ENCODE results near the gene MICU1.
"Not testable (repeated sequence)": the region's sequence is repeated elsewhere in the genome, so short reads cannot be mapped to it uniquely, and the experiment has no call there.

The MICU1 gene

DNA sequence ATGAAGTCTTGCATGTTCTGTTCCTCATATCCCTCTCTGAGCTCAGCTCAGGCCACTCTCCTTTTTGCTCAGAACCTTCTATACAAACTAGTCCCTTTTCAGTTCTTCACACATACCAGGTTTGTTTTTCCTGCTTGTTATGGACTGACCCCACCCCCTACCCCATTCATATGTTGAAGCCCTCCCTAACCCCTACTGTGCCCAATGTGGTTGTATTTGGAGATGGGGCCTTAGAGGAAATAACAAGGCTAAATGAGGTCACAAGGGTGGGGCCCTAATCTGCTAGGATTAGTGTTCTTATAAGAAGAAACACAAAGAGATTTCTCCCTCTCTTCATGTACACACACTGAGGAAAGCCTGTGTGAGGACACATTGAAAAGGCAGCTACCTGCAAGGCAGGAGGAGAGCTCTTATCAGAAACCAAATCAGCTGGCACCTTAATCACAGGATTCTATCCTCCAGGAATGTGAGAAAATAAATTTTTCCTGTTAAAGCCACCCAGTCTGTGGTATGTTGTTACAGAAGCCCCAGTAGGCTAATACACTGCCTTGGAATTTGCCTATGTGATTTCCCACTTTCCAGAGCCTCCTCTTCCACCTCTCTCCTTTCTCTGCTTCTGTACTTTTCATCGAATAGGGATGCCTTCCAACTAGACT, 203.9 kb downstream of the MICU1 start:
- DNase-seq (ENCODE audit: low spot score): no peak

GRCh38 chr10:72419241-72419640, 206.6 kb downstream of the MICU1 start:
- no peak overlapping the region for H3K27ac Mint-ChIP-seq
- no peaks in the 10 kb centered on the region for H3K9me3 Mint-ChIP-seq
- H3K36me3 Mint-ChIP-seq (ENCODE audit: low read depth): peaks cover 15% of the 10 kb centered on the region
- H3K4me1 Mint-ChIP-seq (ENCODE audit: low read depth): no peaks in the 10 kb centered on the region
- DNase-seq (ENCODE audit: low spot score): no peak
- H3K27me3 Mint-ChIP-seq (ENCODE audit: low read depth): no peaks in the 10 kb centered on the region
- no peak overlapping the region for H3K4me3 Mint-ChIP-seq

More for the DNA sequence above, 203.9 kb downstream of the MICU1 start:
- no peaks in the 10 kb centered on the region for H3K27me3 Mint-ChIP-seq (ENCODE audit: low read depth)
- no peaks in the 10 kb centered on the region for H3K4me1 Mint-ChIP-seq (ENCODE audit: low read depth)
- peaks cover 15% of the 10 kb centered on the region for H3K36me3 Mint-ChIP-seq (ENCODE audit: low read depth)
- H3K27ac Mint-ChIP-seq: no peak overlapping the region
- H3K9me3 Mint-ChIP-seq: no peaks in the 10 kb centered on the region
- no peak overlapping the region for H3K4me3 Mint-ChIP-seq

- DNase-seq (ENCODE audit: low spot score): no peak
- H3K4me3 Mint-ChIP-seq: no peak overlapping the region
- H3K9me3 Mint-ChIP-seq: no peaks in the 10 kb centered on the region
- H3K27me3 Mint-ChIP-seq (ENCODE audit: low read depth): no peaks in the 10 kb centered on the region
- H3K36me3 Mint-ChIP-seq (ENCODE audit: low read depth): peaks cover 15% of the 10 kb centered on the region
- no peak overlapping the region for H3K27ac Mint-ChIP-seq
- no peaks in the 10 kb centered on the region for H3K4me1 Mint-ChIP-seq (ENCODE audit: low read depth)
Measured at GRCh38 chr10:72418679-72419078, 207.2 kb downstream of the MICU1 start.

DNA sequence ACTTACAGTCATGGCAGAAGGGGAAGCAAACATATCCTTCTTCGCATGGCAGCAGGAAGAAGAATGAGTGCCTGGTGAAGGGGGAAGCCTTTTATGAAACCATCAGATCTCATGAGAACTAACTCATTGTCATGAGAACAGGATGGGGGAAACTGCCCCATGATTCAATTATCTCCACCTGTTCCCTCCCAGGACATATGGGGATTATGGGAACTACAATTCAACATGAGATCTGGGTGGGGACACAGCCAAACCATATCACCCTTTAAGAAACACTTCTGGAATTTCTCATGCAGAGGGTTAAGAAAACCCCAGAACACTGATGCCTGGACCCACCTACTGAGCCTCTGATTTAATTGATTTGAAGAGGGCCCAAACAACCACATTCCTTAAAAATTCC, 207.9 kb downstream of the MICU1 start:
- Mint-ChIP-seq H3K27ac (no peak overlapping the region), H3K9me3 (no peaks in the 10 kb centered on the region), H3K27me3 (ENCODE audit: low read depth) (no peaks in the 10 kb centered on the region), H3K36me3 (ENCODE audit: low read depth) (peaks cover 14% of the 10 kb centered on the region), H3K4me3 (no peak overlapping the region), H3K4me1 (ENCODE audit: low read depth) (no peaks in the 10 kb centered on the region)
- DNase-seq (ENCODE audit: low spot score): no peak

DNA sequence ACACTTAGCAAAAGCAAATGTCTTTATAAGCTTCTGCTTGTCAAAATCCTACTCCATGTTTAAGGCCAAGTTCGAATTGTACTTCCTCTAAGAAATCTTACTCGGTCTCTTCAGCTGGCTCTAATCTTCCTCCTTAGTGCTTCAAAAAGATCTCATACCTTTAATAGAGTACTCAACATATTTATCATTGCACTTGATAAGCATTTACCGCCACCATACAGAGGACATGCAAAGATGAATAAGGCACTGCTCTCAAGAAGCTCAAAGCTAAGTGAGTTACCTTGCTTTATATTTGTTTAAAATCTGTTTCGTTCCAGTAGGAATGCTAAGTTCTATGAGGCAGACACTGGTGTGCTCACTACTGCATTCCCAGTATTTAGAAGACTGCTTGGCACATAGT, 209.2 kb downstream of the MICU1 start:
- DNase-seq (ENCODE audit: low spot score): no peak
- H3K36me3 Mint-ChIP-seq (ENCODE audit: low read depth): peaks cover 5% of the 10 kb centered on the region
- H3K4me3 Mint-ChIP-seq: no peak overlapping the region
- H3K4me1 Mint-ChIP-seq (ENCODE audit: low read depth): no peaks in the 10 kb centered on the region
- H3K9me3 Mint-ChIP-seq: no peaks in the 10 kb centered on the region
- no peaks in the 10 kb centered on the region for H3K27me3 Mint-ChIP-seq (ENCODE audit: low read depth)
- H3K27ac Mint-ChIP-seq: no peak overlapping the region

GRCh38 chr10:72414642-72415041, 211.2 kb downstream of the MICU1 start:
- no peaks in the 10 kb centered on the region for H3K9me3 Mint-ChIP-seq
- no peaks in the 10 kb centered on the region for H3K4me1 Mint-ChIP-seq (ENCODE audit: low read depth)
- no peak overlapping the region for H3K27ac Mint-ChIP-seq
- DNase-seq (ENCODE audit: low spot score): no peak
- no peaks in the 10 kb centered on the region for H3K27me3 Mint-ChIP-seq (ENCODE audit: low read depth)
- peaks cover under 1% of the 10 kb centered on the region for H3K36me3 Mint-ChIP-seq (ENCODE audit: low read depth)
- no peak overlapping the region for H3K4me3 Mint-ChIP-seq

GRCh38 chr10:72409167-72409566, 216.7 kb downstream of the MICU1 start:
- Mint-ChIP-seq H3K4me3 (no peak overlapping the region), H3K9me3 (no peaks in the 10 kb centered on the region), H3K27ac (no peak overlapping the region), H3K36me3 (ENCODE audit: low read depth) (no peaks in the 10 kb centered on the region), H3K27me3 (ENCODE audit: low read depth) (no peaks in the 10 kb centered on the region), H3K4me1 (ENCODE audit: low read depth) (no peaks in the 10 kb centered on the region)
- no peak for DNase-seq (ENCODE audit: low spot score)

GRCh38 chr10:72407927-72408600, 217.8 kb downstream of the MICU1 start:
- H3K27ac Mint-ChIP-seq: no peak overlapping the region
- H3K9me3 Mint-ChIP-seq: no peaks in the 10 kb centered on the region
- H3K4me3 Mint-ChIP-seq: no peak overlapping the region
- H3K36me3 Mint-ChIP-seq (ENCODE audit: low read depth): no peaks in the 10 kb centered on the region
- DNase-seq (ENCODE audit: low spot score): no peak
- H3K27me3 Mint-ChIP-seq (ENCODE audit: low read depth): no peaks in the 10 kb centered on the region
- H3K4me1 Mint-ChIP-seq (ENCODE audit: low read depth): no peaks in the 10 kb centered on the region

DNA sequence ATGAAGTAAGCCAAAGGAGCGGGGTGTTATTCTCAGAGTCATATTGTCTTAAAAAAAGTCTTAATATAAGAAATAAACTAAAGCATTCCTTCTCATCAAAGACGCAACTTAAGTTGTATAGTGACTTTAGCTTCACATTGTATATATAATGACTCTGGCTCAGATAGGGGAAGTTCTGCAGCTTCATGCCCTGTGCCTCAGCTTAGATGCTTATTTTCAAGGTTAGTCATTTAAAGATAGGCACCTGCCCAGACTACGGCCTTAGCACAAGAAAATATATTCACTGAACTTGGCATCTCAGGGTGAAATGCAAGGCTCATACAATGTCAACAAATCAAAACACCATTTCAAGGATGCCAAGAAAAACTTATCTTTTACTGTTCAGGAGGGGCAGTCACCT, 218.4 kb downstream of the MICU1 start:
- Mint-ChIP-seq H3K36me3 (ENCODE audit: low read depth) (no peaks in the 10 kb centered on the region), H3K27me3 (ENCODE audit: low read depth) (no peaks in the 10 kb centered on the region), H3K27ac (no peak overlapping the region), H3K9me3 (no peaks in the 10 kb centered on the region), H3K4me1 (ENCODE audit: low read depth) (no peaks in the 10 kb centered on the region), H3K4me3 (no peak overlapping the region)
- DNase-seq (ENCODE audit: low spot score): no peak

GRCh38 chr10:72395581-72395980, 230.3 kb downstream of the MICU1 start:
- H3K36me3 Mint-ChIP-seq (ENCODE audit: low read depth): not testable (repeated sequence)

DNA sequence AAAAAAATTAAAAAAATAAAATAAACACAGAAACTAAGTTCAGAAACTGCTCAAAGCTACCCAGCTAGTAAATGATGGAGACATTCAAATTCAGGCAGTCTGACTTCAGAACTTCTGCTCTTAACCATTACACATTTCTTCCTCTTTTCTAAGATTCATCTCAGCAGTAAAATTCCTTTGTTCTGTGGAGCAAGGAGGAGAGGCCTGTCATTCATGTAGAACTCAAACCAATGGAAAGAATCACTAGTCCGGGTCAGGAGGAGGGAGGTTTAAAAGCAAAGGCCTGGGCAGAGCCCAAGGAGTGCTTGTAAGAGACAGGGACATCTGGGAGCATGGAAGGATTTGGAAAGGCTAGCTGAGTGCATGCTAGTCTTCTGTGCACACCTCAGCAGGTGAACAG, 233.3 kb downstream of the MICU1 start:
- DNase-seq (ENCODE audit: low spot score): no peak
- no peaks in the 10 kb centered on the region for H3K4me1 Mint-ChIP-seq (ENCODE audit: low read depth)
- no peaks in the 10 kb centered on the region for H3K27me3 Mint-ChIP-seq (ENCODE audit: low read depth)
- H3K4me3 Mint-ChIP-seq: no peak overlapping the region
- no peaks in the 10 kb centered on the region for H3K9me3 Mint-ChIP-seq
- H3K36me3 Mint-ChIP-seq (ENCODE audit: low read depth): no peaks in the 10 kb centered on the region
- no peak overlapping the region for H3K27ac Mint-ChIP-seq

More at GRCh38 chr10:72395581-72395980, 230.3 kb downstream of the MICU1 start:
- H3K4me1 Mint-ChIP-seq (ENCODE audit: low read depth); H3K4me3 Mint-ChIP-seq; H3K9me3 Mint-ChIP-seq; H3K27me3 Mint-ChIP-seq (ENCODE audit: low read depth); DNase-seq (ENCODE audit: low spot score); H3K27ac Mint-ChIP-seq: not testable (repeated sequence)

GRCh38 chr10:72390764-72391163, 235.1 kb downstream of the MICU1 start:
- Mint-ChIP-seq H3K9me3 (no peaks in the 10 kb centered on the region), H3K4me3 (no peak overlapping the region), H3K27ac (no peak overlapping the region), H3K27me3 (ENCODE audit: low read depth) (no peaks in the 10 kb centered on the region), H3K4me1 (ENCODE audit: low read depth) (no peaks in the 10 kb centered on the region), H3K36me3 (ENCODE audit: low read depth) (no peaks in the 10 kb centered on the region)
- DNase-seq (ENCODE audit: low spot score): no peak

DNA sequence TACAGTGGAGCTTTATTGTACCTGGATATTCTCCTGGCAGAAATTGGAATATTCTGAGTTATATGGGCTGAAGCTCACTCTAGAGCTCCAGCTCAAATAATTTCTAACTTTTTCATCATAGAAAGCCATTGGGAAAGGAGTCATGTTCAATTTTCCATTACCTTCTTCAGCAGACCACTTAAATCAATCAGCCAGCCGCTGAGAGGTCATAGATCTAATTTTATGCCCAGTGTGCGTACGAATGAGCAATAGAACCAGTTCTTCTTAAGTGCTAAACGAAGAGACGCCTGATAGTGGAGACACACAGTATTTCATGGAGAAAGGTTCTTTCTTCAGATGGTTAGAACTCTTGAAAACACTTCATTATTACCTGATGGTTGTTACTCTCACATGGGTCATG, 236.2 kb downstream of the MICU1 start:
- Mint-ChIP-seq H3K9me3 (no peaks in the 10 kb centered on the region), H3K27me3 (ENCODE audit: low read depth) (no peaks in the 10 kb centered on the region), H3K36me3 (ENCODE audit: low read depth) (no peaks in the 10 kb centered on the region), H3K27ac (no peak overlapping the region), H3K4me1 (ENCODE audit: low read depth) (no peaks in the 10 kb centered on the region), H3K4me3 (no peak overlapping the region)
- DNase-seq (ENCODE audit: low spot score): no peak

DNA sequence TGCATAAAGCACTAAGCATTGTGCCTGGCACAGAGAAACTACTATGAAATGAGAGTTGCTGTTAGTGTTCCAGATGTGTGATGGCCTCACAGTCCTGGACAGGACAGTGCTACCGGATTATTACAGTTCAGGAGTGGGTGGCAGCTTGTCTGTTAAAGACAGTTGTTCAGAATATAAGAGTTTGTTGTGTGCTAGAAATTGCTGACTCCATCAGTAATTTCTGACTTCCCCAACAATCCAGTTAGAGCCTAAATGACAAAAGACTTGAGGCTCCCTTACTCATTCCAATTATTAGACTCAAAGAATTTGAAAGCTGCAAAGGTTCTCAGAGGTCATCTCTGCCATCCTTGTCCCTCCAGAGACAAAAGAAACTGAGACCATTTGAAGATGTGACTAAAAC, 236.9 kb downstream of the MICU1 start:
- H3K9me3 Mint-ChIP-seq: no peaks in the 10 kb centered on the region
- H3K36me3 Mint-ChIP-seq (ENCODE audit: low read depth): no peaks in the 10 kb centered on the region
- no peak overlapping the region for H3K27ac Mint-ChIP-seq
- no peaks in the 10 kb centered on the region for H3K4me1 Mint-ChIP-seq (ENCODE audit: low read depth)
- DNase-seq (ENCODE audit: low spot score): no peak
- no peak overlapping the region for H3K4me3 Mint-ChIP-seq
- no peaks in the 10 kb centered on the region for H3K27me3 Mint-ChIP-seq (ENCODE audit: low read depth)

DNA sequence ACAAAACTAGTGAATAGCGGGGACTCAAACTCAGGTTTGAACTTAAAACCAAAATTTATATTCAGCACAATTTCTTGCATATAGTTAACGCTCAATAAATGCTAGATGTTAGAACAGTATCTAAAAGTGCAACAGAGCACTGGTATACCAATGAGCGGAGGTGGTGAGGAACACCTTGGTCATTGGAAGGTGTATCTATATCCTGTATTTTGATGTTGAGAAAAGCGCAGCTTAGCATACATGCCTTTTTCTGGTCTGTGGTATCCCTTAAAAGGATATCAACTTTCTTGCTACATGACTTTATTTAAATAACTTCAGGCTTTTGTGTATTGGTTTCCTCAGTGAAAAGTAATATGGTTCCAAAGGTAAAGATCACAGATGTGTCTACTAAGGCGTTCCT, 237.8 kb downstream of the MICU1 start:
- H3K36me3 Mint-ChIP-seq (ENCODE audit: low read depth): no peaks in the 10 kb centered on the region
- no peaks in the 10 kb centered on the region for H3K27me3 Mint-ChIP-seq (ENCODE audit: low read depth)
- no peaks in the 10 kb centered on the region for H3K9me3 Mint-ChIP-seq
- no peak overlapping the region for H3K4me3 Mint-ChIP-seq
- DNase-seq (ENCODE audit: low spot score): no peak
- no peak overlapping the region for H3K27ac Mint-ChIP-seq
- no peaks in the 10 kb centered on the region for H3K4me1 Mint-ChIP-seq (ENCODE audit: low read depth)

Measured in T-helper 2 cell treated with Interferon-gamma antibody and Interleukin-4, amounts not matched to agents 5 μg/mL and 100 μg/mL, for 36 hours (primary cell).